ENCODE results near the gene HMGB4. TPM values are rescaled to one million over a fixed set of nuclear protein-coding genes. Genes with fewer than 3 reads are reported as not detected.

The HMGB4 gene
- total RNA-seq (not detected), polyA plus RNA-seq (not detected)
- long read RNA-seq, donor 1 = 0 reads
- long read RNA-seq, donor 2 = 0 reads

GRCh38 chr1:33863779-33864178 is at the start of gene HMGB4:
HMGB4 (plus strand) TSS chr1:33864079; CDS start chr1:33864192, 113 bp downstream.
- ATAC-seq (ENCODE audit: low FRiP score) (no peak), DNase-seq (no peak)
- H3K36me3 ChIP-seq (ENCODE audit: control insufficient read depth in 1 of 2, insufficient read depth in 2 of 2, low read length in 1 of 2) = no peaks in the 10 kb centered on the region
- no peaks in the 10 kb centered on the region for H3K9me3 ChIP-seq (ENCODE audit: control insufficient read depth, low read length)
- no peak within 1 kb of the TSS for H3K4me3 ChIP-seq (ENCODE audit: low read length in 2 of 2)
- H3K4me1 ChIP-seq (ENCODE audit: control insufficient read depth in 1 of 2, insufficient read depth in 2 of 2, low read length in 2 of 2) = no peaks in the 10 kb centered on the region
- WGBS, 2 donors = 80 to 85% methylated on average over 3 of the region's 3 CpGs
- intact Hi-C loops (cut with DNase I) = no loop called here
- no peaks in the 10 kb centered on the region for H3K27me3 ChIP-seq (ENCODE audit: control insufficient read depth in 1 of 2, insufficient read depth in 2 of 2, low read length in 1 of 2)
- H3K27ac ChIP-seq (ENCODE audit: low read depth in 1 of 2, low read length in 2 of 2) = no peak within 1 kb of the TSS

GRCh38 chr1:33814166-33814565 is 49.7 kb upstream of the HMGB4 start:
- Histone ChIP-seq H3K4me3 (ENCODE audit: low read length in 2 of 2) (no peak overlapping the region), H3K4me1 (ENCODE audit: control insufficient read depth in 1 of 2, insufficient read depth in 2 of 2, low read length in 2 of 2) (no peaks in the 10 kb centered on the region), H3K9me3 (ENCODE audit: control insufficient read depth, low read length) (no peaks in the 10 kb centered on the region), H3K36me3 (ENCODE audit: control insufficient read depth in 1 of 2, insufficient read depth in 2 of 2, low read length in 1 of 2) (no peaks in the 10 kb centered on the region), H3K27ac (ENCODE audit: low read depth in 1 of 2, low read length in 2 of 2) (no peak overlapping the region), H3K27me3 (ENCODE audit: control insufficient read depth in 1 of 2, insufficient read depth in 2 of 2, low read length in 1 of 2) (no peaks in the 10 kb centered on the region)
- 89 to 90% methylated on average over 2 of the region's 2 CpGs for WGBS, 2 donors
- no peak for DNase-seq
- no peak for ATAC-seq (ENCODE audit: low FRiP score)
- intact Hi-C loops (cut with DNase I) = no loop called here

- no peaks in the 10 kb centered on the region for H3K27me3 ChIP-seq (ENCODE audit: control insufficient read depth in 1 of 2, insufficient read depth in 2 of 2, low read length in 1 of 2)
- H3K27ac ChIP-seq (ENCODE audit: low read depth in 1 of 2, low read length in 2 of 2) = no peak overlapping the region
- no peaks in the 10 kb centered on the region for H3K4me1 ChIP-seq (ENCODE audit: control insufficient read depth in 1 of 2, insufficient read depth in 2 of 2, low read length in 2 of 2)
- H3K9me3 ChIP-seq (ENCODE audit: control insufficient read depth, low read length) = no peaks in the 10 kb centered on the region
- ATAC-seq (ENCODE audit: low FRiP score) (no peak), DNase-seq (no peak)
- intact Hi-C loops (cut with DNase I) = no loop called here
- no peak overlapping the region for H3K4me3 ChIP-seq (ENCODE audit: low read length in 2 of 2)
- H3K36me3 ChIP-seq (ENCODE audit: control insufficient read depth in 1 of 2, insufficient read depth in 2 of 2, low read length in 1 of 2) = no peaks in the 10 kb centered on the region
- WGBS, 2 donors = 59 to 67% methylated on average over 4 of the region's 4 CpGs
These were observed 48.8 kb upstream of the HMGB4 start for GRCh38 chr1:33815061-33815460.

- ATAC-seq (ENCODE audit: low FRiP score) = no peak
- no peak for DNase-seq
- Histone ChIP-seq H3K4me1 (ENCODE audit: control insufficient read depth in 1 of 2, insufficient read depth in 2 of 2, low read length in 2 of 2) (no peaks in the 10 kb centered on the region), H3K9me3 (ENCODE audit: control insufficient read depth, low read length) (no peaks in the 10 kb centered on the region), H3K36me3 (ENCODE audit: control insufficient read depth in 1 of 2, insufficient read depth in 2 of 2, low read length in 1 of 2) (no peaks in the 10 kb centered on the region), H3K4me3 (ENCODE audit: low read length in 2 of 2) (no peak overlapping the region), H3K27ac (ENCODE audit: low read depth in 1 of 2, low read length in 2 of 2) (no peak overlapping the region), H3K27me3 (ENCODE audit: control insufficient read depth in 1 of 2, insufficient read depth in 2 of 2, low read length in 1 of 2) (no peaks in the 10 kb centered on the region)
- WGBS, 2 donors = 85 to 86% methylated on average over 3 of the region's 3 CpGs
- intact Hi-C loops (cut with DNase I) = no loop called here
These were observed 45.8 kb upstream of the HMGB4 start for GRCh38 chr1:33818071-33818470.

- no peak for ATAC-seq (ENCODE audit: low FRiP score)
These were observed 44.5 kb upstream of the HMGB4 start for GRCh38 chr1:33819290-33819912.

GRCh38 chr1:33819913-33820311 is 44.0 kb upstream of the HMGB4 start:
- Histone ChIP-seq H3K36me3 (ENCODE audit: control insufficient read depth in 1 of 2, insufficient read depth in 2 of 2, low read length in 1 of 2) (no peaks in the 10 kb centered on the region), H3K9me3 (ENCODE audit: control insufficient read depth, low read length) (no peaks in the 10 kb centered on the region), H3K27me3 (ENCODE audit: control insufficient read depth in 1 of 2, insufficient read depth in 2 of 2, low read length in 1 of 2) (no peaks in the 10 kb centered on the region), H3K27ac (ENCODE audit: low read depth in 1 of 2, low read length in 2 of 2) (no peak overlapping the region), H3K4me3 (ENCODE audit: low read length in 2 of 2) (no peak overlapping the region), H3K4me1 (ENCODE audit: control insufficient read depth in 1 of 2, insufficient read depth in 2 of 2, low read length in 2 of 2) (no peaks in the 10 kb centered on the region)
- WGBS, 2 donors = 76 to 80% methylated on average over 7 of the region's 7 CpGs
- intact Hi-C loops (cut with DNase I) = no loop called here
- DNase-seq (no peak), ATAC-seq (ENCODE audit: low FRiP score) (no peak)

More at GRCh38 chr1:33819290-33819912, 44.5 kb upstream of the HMGB4 start:
- 87 to 89% methylated on average over 10 of the region's 10 CpGs for WGBS, 2 donors
- Histone ChIP-seq H3K9me3 (ENCODE audit: control insufficient read depth, low read length) (no peaks in the 10 kb centered on the region), H3K27me3 (ENCODE audit: control insufficient read depth in 1 of 2, insufficient read depth in 2 of 2, low read length in 1 of 2) (no peaks in the 10 kb centered on the region), H3K36me3 (ENCODE audit: control insufficient read depth in 1 of 2, insufficient read depth in 2 of 2, low read length in 1 of 2) (no peaks in the 10 kb centered on the region), H3K27ac (ENCODE audit: low read depth in 1 of 2, low read length in 2 of 2) (no peak overlapping the region), H3K4me1 (ENCODE audit: control insufficient read depth in 1 of 2, insufficient read depth in 2 of 2, low read length in 2 of 2) (no peaks in the 10 kb centered on the region), H3K4me3 (ENCODE audit: low read length in 2 of 2) (no peak overlapping the region)
- intact Hi-C loops (cut with DNase I) = no loop called here
- no peak for DNase-seq

GRCh38 chr1:33820804-33821203 is 43.1 kb upstream of the HMGB4 start:
- ATAC-seq (ENCODE audit: low FRiP score) = no peak
- no peak overlapping the region for H3K4me3 ChIP-seq (ENCODE audit: low read length in 2 of 2)
- intact Hi-C loops (cut with DNase I) = no loop called here
- DNase-seq = no peak
- H3K9me3 ChIP-seq (ENCODE audit: control insufficient read depth, low read length) = no peaks in the 10 kb centered on the region
- H3K4me1 ChIP-seq (ENCODE audit: control insufficient read depth in 1 of 2, insufficient read depth in 2 of 2, low read length in 2 of 2) = no peaks in the 10 kb centered on the region
- H3K27me3 ChIP-seq (ENCODE audit: control insufficient read depth in 1 of 2, insufficient read depth in 2 of 2, low read length in 1 of 2) = no peaks in the 10 kb centered on the region
- no peaks in the 10 kb centered on the region for H3K36me3 ChIP-seq (ENCODE audit: control insufficient read depth in 1 of 2, insufficient read depth in 2 of 2, low read length in 1 of 2)
- no peak overlapping the region for H3K27ac ChIP-seq (ENCODE audit: low read depth in 1 of 2, low read length in 2 of 2)
- WGBS, 2 donors = 76 to 86% methylated on average over 5 of the region's 5 CpGs

GRCh38 chr1:33821291-33821690 is 42.6 kb upstream of the HMGB4 start:
- WGBS, 2 donors = 89 to 91% methylated on average over 6 of the region's 6 CpGs
- DNase-seq (no peak), ATAC-seq (ENCODE audit: low FRiP score) (no peak)
- intact Hi-C loops (cut with DNase I) = no loop called here
- no peaks in the 10 kb centered on the region for H3K9me3 ChIP-seq (ENCODE audit: control insufficient read depth, low read length)
- H3K27ac ChIP-seq (ENCODE audit: low read depth in 1 of 2, low read length in 2 of 2) = no peak overlapping the region
- no peak overlapping the region for H3K4me3 ChIP-seq (ENCODE audit: low read length in 2 of 2)
- H3K36me3 ChIP-seq (ENCODE audit: control insufficient read depth in 1 of 2, insufficient read depth in 2 of 2, low read length in 1 of 2) = no peaks in the 10 kb centered on the region
- no peaks in the 10 kb centered on the region for H3K27me3 ChIP-seq (ENCODE audit: control insufficient read depth in 1 of 2, insufficient read depth in 2 of 2, low read length in 1 of 2)
- H3K4me1 ChIP-seq (ENCODE audit: control insufficient read depth in 1 of 2, insufficient read depth in 2 of 2, low read length in 2 of 2) = no peaks in the 10 kb centered on the region

- no peak overlapping the region for H3K27ac ChIP-seq (ENCODE audit: low read depth in 1 of 2, low read length in 2 of 2)
- no peaks in the 10 kb centered on the region for H3K36me3 ChIP-seq (ENCODE audit: control insufficient read depth in 1 of 2, insufficient read depth in 2 of 2, low read length in 1 of 2)
- WGBS, 2 donors = 68 to 72% methylated on average over 5 to 6 of the region's 6 CpGs
- no peak overlapping the region for H3K4me3 ChIP-seq (ENCODE audit: low read length in 2 of 2)
- H3K27me3 ChIP-seq (ENCODE audit: control insufficient read depth in 1 of 2, insufficient read depth in 2 of 2, low read length in 1 of 2) = no peaks in the 10 kb centered on the region
- no peaks in the 10 kb centered on the region for H3K4me1 ChIP-seq (ENCODE audit: control insufficient read depth in 1 of 2, insufficient read depth in 2 of 2, low read length in 2 of 2)
- ATAC-seq (ENCODE audit: low FRiP score) = no peak
- intact Hi-C loops (cut with DNase I) = no loop called here
- no peaks in the 10 kb centered on the region for H3K9me3 ChIP-seq (ENCODE audit: control insufficient read depth, low read length)
- DNase-seq = no peak
These were observed 41.5 kb upstream of the HMGB4 start for GRCh38 chr1:33822396-33822795.

Data from aorta (tissue), 5 donors.